Measurements from ENCODE around the gene PSTPIP1. TPM values are rescaled to one million over a fixed set of nuclear protein-coding genes. Genes with fewer than 3 reads are reported as not detected.

PSTPIP1 gene
- total and polyA plus RNA-seq, 2 of the 13 experiments (the other 11 are each of a cell fraction or from before 2014, with no cell fraction given), result 4.4 to 8.7 TPM

- TF ChIP-seq ZFP91 (CRISPR knock-in tag; IDR thresholded peaks at IDR 0.05; ENCODE audit: borderline replicate concordance), result no peak
These were observed 925 bp upstream of the PSTPIP1 start (continued) for GRCh38 chr15:76994001-76994400.

- FAIRE-seq, result no peak
- ATAC-seq, result no peak
- ChIA-PET POLR2A (no interaction called here), CTCF (ENCODE audit: low intra/inter-chr PET ratio, low total read pairs) (no interaction called here)
- Histone ChIP-seq H3K9ac (ENCODE audit: insufficient read depth, low read depth, low read length) (no peak overlapping the region), H3K9me3 (ENCODE audit: low read length) (no peaks in the 10 kb centered on the region), H4K20me1 (ENCODE audit: insufficient read depth, low read length) (no peaks in the 10 kb centered on the region), H3K79me2 (ENCODE audit: insufficient read depth, low read length) (no peaks in the 10 kb centered on the region), H3K4me3 (replicated peaks in 1 of 3; ENCODE audit: insufficient read depth in 1 of 3, low read depth in 2 of 3, low read length in 3 of 3) (no peak overlapping the region), H3K27ac (ENCODE audit: extremely low read length, insufficient read depth, low read length) (no peak overlapping the region), H3K4me1 (ENCODE audit: insufficient read depth, low read length) (no peaks in the 10 kb centered on the region), H3K4me2 (ENCODE audit: low read depth, low read length) (no peak overlapping the region), H3K27me3 (ENCODE audit: control insufficient read depth in 1 of 2, insufficient read depth in 2 of 2, low read length in 2 of 2) (peaks cover 5 to 68% of the 10 kb centered on the region in 2 experiments), H2AFZ (ENCODE audit: low read length) (no peak overlapping the region), H3K36me3 (replicated peaks in 1 of 2; ENCODE audit: control insufficient read depth in 1 of 2, insufficient read depth in 2 of 2, low read length in 2 of 2) (no peaks in the 10 kb centered on the region)
- TF ChIP-seq GMEB2 (CRISPR knock-in tag; IDR thresholded peaks at IDR 0.05; ENCODE audit: low read depth), result no peak
- TF ChIP-seq MBNL3 (CRISPR knock-in tag; conservative IDR thresholded peaks at IDR 0.05), result no peak
- TF ChIP-seq HDAC6 (IDR thresholded peaks at IDR 0.05; ENCODE audit: low read depth, low read length), result no peak
- no peak for TF ChIP-seq MAX (IDR thresholded peaks at IDR 0.05)
- TF ChIP-seq FUBP1 (CRISPR knock-in tag; IDR thresholded peaks at IDR 0.05; ENCODE audit: borderline replicate concordance), result no peak
- TF ChIP-seq GABPB1 (CRISPR knock-in tag; IDR thresholded peaks at IDR 0.05), result no peak
- no peak for TF ChIP-seq AGO1 (IDR thresholded peaks at IDR 0.05; ENCODE audit: low read depth, low read length, poor library complexity, severe bottlenecking)
- TF ChIP-seq ZNF720 (CRISPR knock-in tag; IDR thresholded peaks at IDR 0.05), result no peak
- TF ChIP-seq DPF2 (CRISPR knock-in tag; IDR thresholded peaks at IDR 0.05; ENCODE audit: borderline replicate concordance, low read depth), result no peak
- no peak for TF ChIP-seq ZNF30 (CRISPR knock-in tag; IDR thresholded peaks at IDR 0.05)
- no peak for TF ChIP-seq ZNF761 (CRISPR knock-in tag; conservative IDR thresholded peaks at IDR 0.05)
- TF ChIP-seq HOXA5 (CRISPR knock-in tag; IDR thresholded peaks at IDR 0.05), result no peak
- no peak for TF ChIP-seq ZSCAN5A (CRISPR knock-in tag; IDR thresholded peaks at IDR 0.05; ENCODE audit: borderline replicate concordance)
- intact Hi-C loops (cut with micrococcal nuclease; ENCODE audit: unreplicated experiment) (no loop called here), in situ Hi-C loops (cut with HindIII; ENCODE audit: extremely low pct_ligation_motif_present, low pct_unique_long_range_greater_than_20kb) (no loop called here)
- DNase-seq (ENCODE audit: low spot score), result no peak
- BruUV-seq (replicated peaks), result no TSS peak
- 70% methylated on average over 5 of the region's 6 CpGs for WGBS (ENCODE audit: low lambda C conversion rate)
These were observed 430 bp upstream of the PSTPIP1 start for GRCh38 chr15:76994496-76994895.

All from HepG2 (cell line).